GM12801 (cell line): ENCODE measurements around the gene NKD2.

Source experiments
- TF ChIP-seq, protein P1 (sequence below): IDR thresholded peaks from one replicate; pipeline ENCODE4 v1.5.1; 2011; ENCODE audit warnings: control low read depth; ENCODE audit not compliant: insufficient read length; ENCODE audit errors: extremely low read depth

Gene NKD2

DNA sequence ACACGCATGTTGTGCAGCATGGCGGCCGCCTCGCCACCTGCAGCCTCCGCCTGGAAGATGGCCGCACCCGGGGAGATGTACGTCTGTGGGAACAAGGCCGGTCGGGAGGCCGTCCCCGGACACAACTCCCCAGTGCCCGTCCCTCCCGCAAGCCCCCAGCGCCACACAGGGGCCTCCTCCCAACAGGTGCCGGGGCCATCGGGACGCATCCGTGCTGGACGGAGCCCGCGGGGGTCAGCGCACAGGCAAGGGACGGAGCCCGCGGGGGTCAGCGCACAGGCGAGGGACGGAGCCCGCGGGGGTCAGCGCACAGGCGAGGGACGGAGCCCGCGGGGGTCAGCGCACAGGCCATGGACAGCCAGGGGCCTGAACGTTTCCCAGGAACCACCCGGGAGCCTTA lies 76.8 kb downstream of the NKD2 start:
- TF ChIP-seq, protein P1, sequence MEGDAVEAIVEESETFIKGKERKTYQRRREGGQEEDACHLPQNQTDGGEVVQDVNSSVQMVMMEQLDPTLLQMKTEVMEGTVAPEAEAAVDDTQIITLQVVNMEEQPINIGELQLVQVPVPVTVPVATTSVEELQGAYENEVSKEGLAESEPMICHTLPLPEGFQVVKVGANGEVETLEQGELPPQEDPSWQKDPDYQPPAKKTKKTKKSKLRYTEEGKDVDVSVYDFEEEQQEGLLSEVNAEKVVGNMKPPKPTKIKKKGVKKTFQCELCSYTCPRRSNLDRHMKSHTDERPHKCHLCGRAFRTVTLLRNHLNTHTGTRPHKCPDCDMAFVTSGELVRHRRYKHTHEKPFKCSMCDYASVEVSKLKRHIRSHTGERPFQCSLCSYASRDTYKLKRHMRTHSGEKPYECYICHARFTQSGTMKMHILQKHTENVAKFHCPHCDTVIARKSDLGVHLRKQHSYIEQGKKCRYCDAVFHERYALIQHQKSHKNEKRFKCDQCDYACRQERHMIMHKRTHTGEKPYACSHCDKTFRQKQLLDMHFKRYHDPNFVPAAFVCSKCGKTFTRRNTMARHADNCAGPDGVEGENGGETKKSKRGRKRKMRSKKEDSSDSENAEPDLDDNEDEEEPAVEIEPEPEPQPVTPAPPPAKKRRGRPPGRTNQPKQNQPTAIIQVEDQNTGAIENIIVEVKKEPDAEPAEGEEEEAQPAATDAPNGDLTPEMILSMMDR, result no peak

DNA sequence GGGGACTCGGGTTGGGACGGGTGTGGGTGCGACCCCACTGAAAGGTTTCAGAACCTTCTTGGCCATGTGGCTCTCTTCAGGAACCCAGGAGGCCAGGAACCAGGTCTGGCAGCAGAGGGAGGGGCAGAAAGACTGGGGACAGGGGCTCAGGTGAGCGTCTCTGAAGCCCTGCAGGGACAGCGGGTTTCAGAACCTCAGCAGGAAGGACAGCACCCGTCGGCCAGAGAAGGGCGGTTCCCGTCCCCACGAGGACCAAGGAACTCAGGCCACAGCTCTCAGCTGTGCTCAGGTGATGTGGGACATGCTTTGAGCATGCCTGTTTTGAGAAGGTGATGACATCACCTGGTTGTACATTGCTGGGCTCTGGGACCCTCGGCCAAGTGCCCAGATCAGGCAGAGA lies 77.5 kb downstream of the NKD2 start:
- TF ChIP-seq, protein P1, result no peak

DNA sequence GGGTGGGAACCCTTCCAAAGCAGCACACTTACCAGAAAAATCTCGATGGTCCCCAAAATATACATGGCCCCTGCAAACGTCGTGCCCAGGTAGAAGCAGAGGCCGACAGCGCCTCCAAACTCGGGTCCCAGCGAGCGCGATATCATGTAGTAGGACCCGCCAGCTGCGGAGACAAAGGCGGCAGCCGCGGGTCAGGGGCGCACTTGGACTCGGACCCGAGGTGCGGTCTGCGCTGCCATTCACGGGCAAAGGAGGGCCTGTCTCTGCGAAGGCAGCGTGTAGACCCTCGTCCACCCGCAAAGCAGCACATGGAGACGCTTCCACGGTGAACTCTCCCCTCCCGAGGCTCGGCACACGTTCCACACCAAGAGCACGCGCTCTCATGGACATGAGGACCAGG lies 78.3 kb downstream of the NKD2 start:
- TF ChIP-seq, protein P1, result no peak

DNA sequence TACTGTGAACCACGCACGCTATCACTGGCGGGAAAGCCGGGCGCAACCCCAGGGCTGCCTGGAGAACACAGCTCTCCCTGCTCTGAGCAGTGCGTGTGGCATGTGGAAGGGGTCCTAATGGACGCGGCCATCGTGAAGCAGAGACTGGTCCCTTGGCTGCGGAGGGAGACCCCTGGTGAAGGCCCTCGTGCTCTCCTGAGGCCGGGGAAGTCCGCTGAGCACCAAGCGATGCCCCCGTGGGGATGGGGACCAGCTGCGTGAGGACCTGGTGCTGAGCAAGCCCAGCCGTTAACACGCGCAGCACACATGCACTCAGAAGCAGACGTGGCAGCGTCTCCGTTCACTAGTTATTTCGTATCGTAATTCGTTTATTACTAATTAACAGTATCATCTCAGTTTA lies 78.8 kb downstream of the NKD2 start:
- TF ChIP-seq, protein P1, result no peak

DNA sequence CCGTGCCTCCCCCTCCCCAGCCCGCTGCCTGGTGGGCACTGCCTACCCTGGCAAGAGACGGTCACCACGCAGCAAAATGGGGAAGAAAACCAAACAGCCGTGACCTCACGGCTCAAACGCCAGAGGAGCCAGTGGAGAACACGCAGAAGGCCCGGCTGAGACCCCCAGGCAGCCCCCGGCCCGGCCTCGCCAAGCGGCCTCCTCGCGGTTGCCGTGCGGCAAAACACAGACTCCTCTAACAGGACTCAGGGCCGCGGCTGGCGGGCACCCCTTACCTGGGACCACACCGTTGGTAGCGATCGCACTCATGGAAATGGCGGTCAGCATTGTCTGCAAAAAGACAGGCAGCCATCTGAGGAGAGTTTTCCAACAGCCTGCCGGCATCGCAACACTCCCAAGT lies 79.4 kb downstream of the NKD2 start:
- TF ChIP-seq, protein P1, result no peak
